ENCODE data around the gene NIPAL1. TPM values are rescaled to one million over a fixed set of nuclear protein-coding genes. Genes with fewer than 3 reads are reported as not detected.

NIPAL1 gene
- total RNA-seq, 1 donor from 2014 or later: 0.83 TPM

- no peak overlapping the region for H3K4me3 Mint-ChIP-seq (ENCODE audit: unreplicated experiment)
- no peaks in the 10 kb centered on the region for H3K36me3 Mint-ChIP-seq (ENCODE audit: unreplicated experiment)
- peaks cover 4% of the 10 kb centered on the region for H3K4me1 Mint-ChIP-seq (ENCODE audit: low read depth, unreplicated experiment)
- TF ChIP-seq CTCF (IDR thresholded peaks at IDR 0.05; ENCODE audit: partially characterized antibody, unreplicated experiment): no peak
- no peak overlapping the region for H3K27ac Mint-ChIP-seq (ENCODE audit: unreplicated experiment)
- H3K27me3 Mint-ChIP-seq (ENCODE audit: unreplicated experiment): no peaks in the 10 kb centered on the region
- DNase-seq: no peak
- no peaks in the 10 kb centered on the region for H3K9me3 Mint-ChIP-seq (ENCODE audit: unreplicated experiment)
Observed at GRCh38 chr4:48031802-48032525, 15.4 kb downstream of the NIPAL1 start.

GRCh38 chr4:48032721-48033120 is 16.1 kb downstream of the NIPAL1 start:
- DNase-seq: no peak
- Mint-ChIP-seq H3K4me3 (ENCODE audit: unreplicated experiment) (no peak overlapping the region), H3K27ac (ENCODE audit: unreplicated experiment) (no peak overlapping the region), H3K27me3 (ENCODE audit: unreplicated experiment) (no peaks in the 10 kb centered on the region), H3K9me3 (ENCODE audit: unreplicated experiment) (no peaks in the 10 kb centered on the region), H3K4me1 (ENCODE audit: low read depth, unreplicated experiment) (peaks cover 4% of the 10 kb centered on the region), H3K36me3 (ENCODE audit: unreplicated experiment) (no peaks in the 10 kb centered on the region)
- no peak for TF ChIP-seq CTCF (IDR thresholded peaks at IDR 0.05; ENCODE audit: partially characterized antibody, unreplicated experiment)

GRCh38 chr4:48033412-48033811 is 16.8 kb downstream of the NIPAL1 start:
- DNase-seq: no peak
- Mint-ChIP-seq H3K36me3 (ENCODE audit: unreplicated experiment) (no peaks in the 10 kb centered on the region), H3K9me3 (ENCODE audit: unreplicated experiment) (no peaks in the 10 kb centered on the region), H3K27ac (ENCODE audit: unreplicated experiment) (no peak overlapping the region), H3K4me3 (ENCODE audit: unreplicated experiment) (no peak overlapping the region), H3K27me3 (ENCODE audit: unreplicated experiment) (no peaks in the 10 kb centered on the region), H3K4me1 (ENCODE audit: low read depth, unreplicated experiment) (peaks cover 4% of the 10 kb centered on the region)
- TF ChIP-seq CTCF (IDR thresholded peaks at IDR 0.05; ENCODE audit: partially characterized antibody, unreplicated experiment): no peak

- no peaks in the 10 kb centered on the region for H3K27me3 Mint-ChIP-seq (ENCODE audit: unreplicated experiment)
- no peak overlapping the region for H3K4me3 Mint-ChIP-seq (ENCODE audit: unreplicated experiment)
- H3K27ac Mint-ChIP-seq (ENCODE audit: unreplicated experiment): no peak overlapping the region
- peaks cover under 1% of the 10 kb centered on the region for H3K4me1 Mint-ChIP-seq (ENCODE audit: low read depth, unreplicated experiment)
- H3K9me3 Mint-ChIP-seq (ENCODE audit: unreplicated experiment): no peaks in the 10 kb centered on the region
- no peaks in the 10 kb centered on the region for H3K36me3 Mint-ChIP-seq (ENCODE audit: unreplicated experiment)
- peak; percentile 73 for TF ChIP-seq CTCF (IDR thresholded peaks at IDR 0.05; ENCODE audit: partially characterized antibody, unreplicated experiment)
- DNase-seq: no peak
Observed at GRCh38 chr4:48033825-48034413, 17.3 kb downstream of the NIPAL1 start.

- no peaks in the 10 kb centered on the region for H3K9me3 Mint-ChIP-seq (ENCODE audit: unreplicated experiment)
- H3K4me3 Mint-ChIP-seq (ENCODE audit: unreplicated experiment): no peak overlapping the region
- H3K27ac Mint-ChIP-seq (ENCODE audit: unreplicated experiment): no peak overlapping the region
- no peaks in the 10 kb centered on the region for H3K27me3 Mint-ChIP-seq (ENCODE audit: unreplicated experiment)
- no peaks in the 10 kb centered on the region for H3K36me3 Mint-ChIP-seq (ENCODE audit: unreplicated experiment)
- no peak for DNase-seq
- no peaks in the 10 kb centered on the region for H3K4me1 Mint-ChIP-seq (ENCODE audit: low read depth, unreplicated experiment)
- no peak for TF ChIP-seq CTCF (IDR thresholded peaks at IDR 0.05; ENCODE audit: partially characterized antibody, unreplicated experiment)
Observed at GRCh38 chr4:48035952-48036351, 19.4 kb downstream of the NIPAL1 start.

Data from glutamatergic neuron (in vitro differentiated cells).